Body of pancreas (tissue), 4 donors: Measurements from ENCODE around the gene MTMR12.

Source experiments
- CTCF ChIP-seq, 7 experiments: fragments of 450-650 bp in 4 of 7; fragments of 200-600 bp in 3 of 7; sonication (generic) in 3 of 7; IDR thresholded peaks; one replicate each; pipeline ENCODE4 v1.5.1; 2016 to 2019; ENCODE audit warnings: antibody characterized with exemption in 7 of 7
- POLR2A ChIP-seq, 3 donors: fragments of 450-650 bp; IDR thresholded peaks; one replicate each; pipeline ENCODE4 v1.6.1; 2016; ENCODE audit warnings: antibody characterized with exemption in 3 of 3, mild to moderate bottlenecking in 2 of 3

GRCh38 chr5:32346869-32347268 is 34.1 kb upstream of the MTMR12 start:
- TF ChIP-seq POLR2A (IDR thresholded peaks at IDR 0.05), result no peak
- TF ChIP-seq CTCF (IDR thresholded peaks at IDR 0.05), result no peak
